GM18858 (cell line): ENCODE results near the gene TSPAN3.

ENCODE experiments used
- ATAC-seq: cut with Tn5 transposase; IDR thresholded peaks from one replicate; pipeline ENCODE4 v1.9.1; 2021; ENCODE audit not compliant: unreplicated experiment

TSPAN3 gene

DNA sequence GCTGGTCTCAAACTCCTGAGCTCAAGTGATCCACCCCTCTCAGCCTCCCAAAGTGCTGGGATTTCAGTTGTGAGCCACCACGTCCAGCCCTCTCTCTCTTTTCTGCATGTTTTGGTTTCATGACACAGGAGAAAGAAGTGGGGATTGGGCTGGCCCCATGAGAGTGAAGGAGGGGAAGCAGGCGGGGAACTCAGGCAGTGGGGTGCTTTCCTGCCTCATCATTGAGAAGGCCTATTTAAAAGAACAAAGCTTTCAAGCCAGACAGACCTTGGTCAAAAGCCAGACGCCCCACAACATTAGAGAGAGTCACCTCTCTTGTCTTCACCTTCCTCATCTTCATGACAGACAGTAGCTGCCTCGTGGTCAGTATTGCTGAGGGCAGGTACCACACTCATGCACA lies 60.1 kb downstream of the TSPAN3 start:
- ATAC-seq = no peak

DNA sequence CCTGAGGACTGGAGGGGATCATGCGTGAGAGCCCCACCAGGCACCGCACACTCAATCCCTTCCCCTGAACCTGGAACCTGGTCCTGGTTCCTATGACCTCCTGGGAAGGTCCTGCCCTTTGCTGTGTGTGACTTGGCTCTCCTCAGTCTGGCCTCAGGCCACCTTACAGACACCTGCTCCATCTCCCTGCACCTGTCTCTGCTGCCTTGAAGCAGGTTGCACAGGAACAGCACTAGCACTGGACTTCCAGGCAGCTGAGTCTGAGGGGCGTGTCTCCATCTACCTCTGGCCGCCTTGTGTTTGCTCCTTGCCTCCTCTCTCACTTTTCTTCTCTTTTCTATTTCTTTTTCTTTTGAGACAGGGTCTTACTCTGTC lies 60.6 kb downstream of the TSPAN3 start:
- ATAC-seq = no peak

DNA sequence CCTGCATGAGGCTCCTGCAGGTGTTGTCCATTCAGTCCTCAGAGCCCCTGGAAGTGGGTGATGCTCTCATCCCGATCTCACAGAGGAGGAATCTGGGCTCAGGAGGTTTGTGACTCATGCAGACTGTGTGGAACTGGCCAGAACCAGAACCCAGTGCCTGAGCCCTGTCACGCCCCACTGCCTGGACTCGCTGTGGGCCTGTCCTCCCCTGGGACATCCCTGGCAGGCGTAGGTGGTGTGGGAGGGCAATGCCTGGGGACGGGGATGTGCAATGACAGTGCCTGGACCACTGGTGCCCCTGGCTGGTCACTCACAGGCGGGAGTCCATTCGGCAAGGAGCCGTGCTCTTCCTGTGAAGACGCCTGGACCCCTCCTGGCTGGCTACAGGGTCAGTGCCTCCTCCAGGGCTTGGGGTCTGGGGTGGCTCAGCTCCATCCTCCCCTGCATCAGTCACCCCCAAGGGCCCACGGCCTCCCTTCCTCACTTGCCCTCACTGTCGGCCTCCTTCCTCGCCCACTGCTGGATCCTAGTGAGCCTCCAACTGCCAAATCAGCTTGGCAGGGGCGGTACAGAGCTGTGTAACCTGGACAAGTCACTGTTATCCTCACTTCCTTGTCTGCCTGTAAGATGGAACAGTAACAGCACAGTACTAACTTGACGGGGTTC lies 61.1 kb downstream of the TSPAN3 start:
- ATAC-seq = no peak

DNA sequence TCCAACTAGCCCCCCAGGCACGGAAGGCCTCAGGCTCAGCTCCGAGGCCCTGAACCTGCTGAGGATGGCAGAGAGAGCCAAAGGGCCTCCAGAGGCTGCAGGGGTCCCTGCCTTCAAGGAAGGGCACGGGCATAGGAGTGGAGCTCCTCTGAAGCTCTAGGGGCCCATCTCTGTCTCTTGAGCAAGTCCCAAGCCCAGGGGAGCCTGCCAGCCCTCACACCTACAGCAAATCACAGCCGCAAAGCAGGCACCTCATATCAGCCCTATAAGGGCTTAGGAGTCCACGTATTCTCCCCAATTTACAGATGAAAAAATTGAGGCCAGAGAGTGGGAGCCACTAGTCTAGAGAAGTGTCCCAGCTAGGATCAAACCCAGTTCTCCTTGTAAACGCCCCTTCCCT lies 61.7 kb downstream of the TSPAN3 start:
- no peak for ATAC-seq

DNA sequence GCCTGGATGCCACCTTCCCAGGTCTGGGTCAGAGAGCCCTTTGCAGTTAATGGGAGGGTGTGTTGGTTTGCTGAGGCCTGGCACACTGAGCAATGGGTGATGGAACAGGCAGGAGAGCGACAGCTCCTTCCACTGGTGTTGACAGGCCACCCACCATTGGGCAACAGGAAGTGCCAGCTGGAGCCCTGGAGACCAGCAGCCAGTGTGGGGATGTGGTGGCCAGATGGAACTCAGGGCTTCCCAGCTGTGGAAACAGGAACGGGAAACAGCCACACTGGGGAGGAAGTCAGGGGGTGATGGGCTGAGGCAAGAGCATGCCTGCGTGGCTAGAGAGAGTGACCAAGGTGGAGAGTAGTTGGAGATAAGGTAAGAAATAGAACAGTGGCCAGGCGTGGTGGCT lies 66.7 kb downstream of the TSPAN3 start:
- ATAC-seq = no peak

DNA sequence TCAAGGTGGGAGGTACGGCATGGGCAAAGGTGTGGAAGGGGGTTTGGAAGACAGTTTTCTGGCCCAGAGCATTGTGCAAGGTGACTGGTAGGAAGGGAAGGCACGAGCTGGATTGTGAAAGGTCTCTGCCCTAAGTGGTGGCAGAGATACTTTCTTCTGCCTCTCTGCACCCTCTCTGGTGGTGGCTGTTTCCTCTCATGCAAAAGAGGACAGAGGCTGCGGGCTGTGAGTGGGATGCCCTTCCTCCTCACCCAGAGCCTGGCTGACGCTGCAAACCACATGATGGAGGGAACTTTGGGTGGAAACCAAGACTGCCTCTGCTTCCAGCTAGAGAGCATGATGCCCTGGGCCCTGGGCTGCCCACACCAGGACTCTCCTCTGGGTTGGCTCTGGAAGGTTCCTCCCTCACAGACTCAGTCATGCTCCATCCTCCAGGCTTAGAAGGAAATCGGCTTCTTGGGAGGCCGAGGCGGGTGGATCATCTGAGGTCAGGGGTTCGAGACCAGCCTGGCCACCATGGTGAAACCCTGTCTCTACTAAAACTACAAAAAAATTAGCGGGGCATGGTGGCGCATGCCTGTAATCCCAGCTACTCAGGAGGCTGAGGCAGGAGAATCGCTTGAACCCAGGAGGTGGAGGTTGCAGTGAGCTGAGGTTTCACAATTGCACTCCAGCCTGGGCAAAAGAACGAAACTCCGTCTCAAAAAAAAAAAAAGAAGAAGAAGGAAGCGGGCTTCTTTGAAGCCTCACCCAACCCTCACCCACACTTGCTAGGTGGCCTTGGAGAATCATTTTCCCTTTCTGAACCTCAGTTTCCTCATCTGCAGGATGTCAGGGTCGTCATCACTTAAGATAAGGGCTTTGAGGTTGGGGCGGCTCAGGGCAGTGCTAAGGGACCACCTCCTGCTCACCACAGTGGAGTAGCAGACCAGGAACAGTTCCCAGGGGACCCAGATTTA lies 67.7 kb downstream of the TSPAN3 start:
- no peak for ATAC-seq

DNA sequence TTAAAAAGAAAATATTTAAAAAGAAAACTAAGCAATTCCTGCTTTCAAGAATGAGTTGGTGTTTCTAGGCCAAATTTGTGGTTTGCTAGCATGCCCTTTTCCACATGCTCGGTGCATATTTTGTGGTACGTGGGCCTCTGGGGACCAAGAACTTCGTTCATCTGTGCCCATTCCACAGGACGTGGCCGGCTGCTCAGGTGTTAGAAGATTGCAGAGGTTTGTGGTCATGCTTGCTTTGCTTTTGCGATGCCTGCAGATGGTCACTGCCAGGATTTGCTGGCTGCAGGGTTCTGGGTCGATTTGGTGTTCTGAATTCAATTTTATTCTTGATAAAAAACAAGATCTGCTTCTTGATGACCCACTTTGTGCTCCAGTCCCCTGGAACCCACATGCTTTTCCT lies 68.5 kb downstream of the TSPAN3 start:
- no peak for ATAC-seq

DNA sequence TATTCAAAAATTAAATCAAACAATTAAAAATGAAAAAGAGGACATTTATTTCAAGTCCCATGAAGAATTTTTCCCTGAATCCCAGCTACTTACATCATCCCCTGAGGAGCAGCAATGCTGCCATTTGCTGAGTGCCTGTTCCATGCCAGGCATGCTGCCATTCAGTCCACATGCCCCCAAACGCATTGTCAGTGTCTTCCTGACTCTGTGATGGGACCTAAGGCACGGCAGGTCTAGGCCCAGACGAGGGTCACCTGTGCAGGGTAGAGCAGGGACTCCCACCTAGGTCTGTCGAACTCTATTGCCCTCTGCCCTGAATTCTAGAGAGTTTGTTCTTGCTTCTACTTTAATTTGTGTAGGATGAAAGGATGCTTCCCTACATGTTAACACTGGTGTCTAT lies 68.9 kb downstream of the TSPAN3 start:
- no peak for ATAC-seq

DNA sequence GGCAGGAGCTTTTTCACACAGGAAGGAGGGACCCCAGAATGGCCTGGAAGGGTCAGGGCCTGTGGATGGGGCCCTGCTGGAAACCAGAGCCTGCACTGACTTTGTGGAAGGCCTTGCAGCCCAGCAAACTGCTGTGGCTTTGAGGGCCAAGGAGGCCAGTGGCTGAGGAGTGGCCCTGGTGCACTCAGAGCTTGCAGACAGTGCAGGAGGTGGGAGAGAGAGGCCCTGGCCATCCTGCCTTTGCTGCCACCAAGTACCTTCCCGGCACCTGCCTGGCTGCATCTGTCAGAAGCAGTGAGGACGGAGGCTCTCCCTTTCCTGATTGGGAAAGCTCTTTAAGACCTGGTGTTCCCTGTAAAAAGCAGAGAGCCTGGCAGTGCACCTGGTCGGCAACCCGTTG lies 69.6 kb downstream of the TSPAN3 start:
- no peak for ATAC-seq

DNA sequence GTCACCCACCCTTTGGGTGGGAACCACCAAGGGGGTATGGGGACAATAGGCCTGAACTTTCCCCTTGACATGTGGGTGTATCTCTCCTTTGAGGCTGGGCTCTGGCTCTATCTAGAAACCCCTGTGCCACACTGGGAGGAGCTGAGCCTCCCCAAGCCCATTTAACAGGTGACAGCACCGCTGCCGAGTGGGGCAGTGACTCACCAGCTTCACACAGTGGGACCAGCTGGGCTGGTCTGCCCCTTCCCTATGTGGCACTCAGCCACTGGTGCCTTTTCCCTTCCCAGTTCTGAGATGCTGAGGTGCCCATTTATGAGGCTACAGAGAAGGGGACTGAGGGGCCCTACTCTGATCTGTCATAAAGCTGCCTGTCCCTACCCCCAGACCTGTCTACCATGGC lies 70.9 kb downstream of the TSPAN3 start:
- no peak for ATAC-seq

DNA sequence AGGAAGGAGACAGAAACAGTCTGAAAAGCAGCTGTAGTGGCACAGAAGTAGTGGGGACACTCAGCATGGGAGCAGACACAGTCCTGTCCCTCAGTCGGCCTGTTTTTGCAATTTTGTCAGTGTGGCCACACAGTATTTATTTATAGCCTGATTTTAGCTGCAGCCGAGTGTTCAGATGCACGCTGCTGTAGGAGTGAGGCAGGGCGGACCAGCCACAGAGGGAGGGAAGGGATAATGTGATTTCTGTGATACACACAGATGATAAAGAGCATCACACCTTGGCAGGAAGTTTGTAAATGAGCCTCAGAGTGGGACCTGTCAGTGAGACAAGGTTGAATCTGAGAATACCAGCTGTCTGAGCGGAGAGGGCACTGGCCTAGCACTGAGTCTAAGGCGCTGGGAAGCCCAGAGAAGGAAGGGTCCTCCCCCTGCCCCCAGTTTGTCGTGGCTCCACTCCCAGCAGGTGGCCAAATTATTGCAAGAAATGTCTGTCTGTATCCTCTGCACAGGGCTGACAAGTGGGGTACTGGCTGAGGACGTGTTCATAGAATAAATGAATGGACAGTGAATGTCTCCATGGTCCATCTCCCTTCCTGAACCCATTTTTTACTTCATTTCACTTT lies 72.1 kb downstream of the TSPAN3 start:
- no peak for ATAC-seq

DNA sequence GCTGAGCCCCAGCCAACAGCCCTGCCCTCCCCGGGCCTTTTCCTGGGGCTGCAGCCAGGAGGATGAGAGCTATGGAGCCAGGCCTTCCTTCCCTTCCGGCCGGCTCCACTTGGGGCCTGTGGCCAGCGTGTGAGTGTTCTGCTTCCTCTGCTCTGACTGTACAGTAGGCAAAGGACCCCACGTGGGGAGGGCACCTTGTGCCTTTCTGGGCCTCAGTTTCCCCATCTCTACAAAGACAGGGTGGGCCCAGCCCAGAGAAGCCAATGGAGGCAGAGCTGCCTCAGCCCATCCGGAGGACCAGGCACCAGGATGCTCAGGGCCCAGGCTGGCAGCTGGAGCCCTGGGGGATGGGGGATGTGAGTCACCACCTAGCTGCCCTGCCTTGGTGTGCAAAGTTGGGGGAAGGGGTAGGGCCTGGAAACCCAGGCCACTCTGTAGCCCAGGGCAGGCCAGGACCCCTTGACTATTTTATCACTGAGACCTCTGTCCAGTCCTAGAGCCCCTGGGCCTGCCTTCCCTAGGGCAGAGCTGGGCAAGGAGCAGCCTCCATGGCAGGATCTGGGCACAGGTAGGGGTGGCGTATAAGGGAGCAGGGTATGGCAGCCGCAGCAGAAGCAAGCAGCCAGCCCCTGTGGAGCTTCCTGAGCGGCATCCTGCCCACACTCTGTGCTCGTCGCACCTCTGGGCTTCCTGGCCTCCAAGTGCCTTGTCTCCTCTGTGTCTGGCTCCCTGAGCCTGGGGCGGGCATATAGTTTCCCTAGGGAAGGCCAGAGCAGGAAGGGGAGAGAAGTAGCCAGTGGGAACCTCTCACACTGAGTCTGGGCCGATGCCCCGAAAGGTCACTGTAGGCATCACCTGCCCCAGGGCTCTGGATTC lies 74.1 kb downstream of the TSPAN3 start:
- ATAC-seq = no peak

DNA sequence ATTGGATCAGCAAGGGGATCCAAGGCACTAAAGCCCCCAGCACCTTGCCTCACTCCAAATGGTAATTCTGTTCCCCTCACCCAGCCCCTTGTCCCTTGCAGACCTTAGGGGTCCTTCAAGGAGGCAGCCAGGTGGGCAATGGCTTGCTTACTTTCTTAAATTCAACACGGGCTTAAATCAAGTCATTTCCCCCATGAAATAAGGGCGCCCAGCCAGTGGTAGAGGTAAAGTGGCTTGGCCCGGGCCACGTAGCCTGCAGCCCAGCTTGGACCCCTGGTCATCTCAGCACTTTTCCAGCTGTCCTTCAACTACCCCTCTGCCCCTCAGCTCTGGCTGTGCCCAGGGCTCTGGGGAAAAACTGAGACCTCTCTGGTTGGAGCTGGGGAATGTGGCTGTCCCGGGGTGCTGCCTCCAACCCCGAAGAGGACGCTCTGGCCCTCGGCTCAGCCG lies 74.8 kb downstream of the TSPAN3 start:
- ATAC-seq = no peak

DNA sequence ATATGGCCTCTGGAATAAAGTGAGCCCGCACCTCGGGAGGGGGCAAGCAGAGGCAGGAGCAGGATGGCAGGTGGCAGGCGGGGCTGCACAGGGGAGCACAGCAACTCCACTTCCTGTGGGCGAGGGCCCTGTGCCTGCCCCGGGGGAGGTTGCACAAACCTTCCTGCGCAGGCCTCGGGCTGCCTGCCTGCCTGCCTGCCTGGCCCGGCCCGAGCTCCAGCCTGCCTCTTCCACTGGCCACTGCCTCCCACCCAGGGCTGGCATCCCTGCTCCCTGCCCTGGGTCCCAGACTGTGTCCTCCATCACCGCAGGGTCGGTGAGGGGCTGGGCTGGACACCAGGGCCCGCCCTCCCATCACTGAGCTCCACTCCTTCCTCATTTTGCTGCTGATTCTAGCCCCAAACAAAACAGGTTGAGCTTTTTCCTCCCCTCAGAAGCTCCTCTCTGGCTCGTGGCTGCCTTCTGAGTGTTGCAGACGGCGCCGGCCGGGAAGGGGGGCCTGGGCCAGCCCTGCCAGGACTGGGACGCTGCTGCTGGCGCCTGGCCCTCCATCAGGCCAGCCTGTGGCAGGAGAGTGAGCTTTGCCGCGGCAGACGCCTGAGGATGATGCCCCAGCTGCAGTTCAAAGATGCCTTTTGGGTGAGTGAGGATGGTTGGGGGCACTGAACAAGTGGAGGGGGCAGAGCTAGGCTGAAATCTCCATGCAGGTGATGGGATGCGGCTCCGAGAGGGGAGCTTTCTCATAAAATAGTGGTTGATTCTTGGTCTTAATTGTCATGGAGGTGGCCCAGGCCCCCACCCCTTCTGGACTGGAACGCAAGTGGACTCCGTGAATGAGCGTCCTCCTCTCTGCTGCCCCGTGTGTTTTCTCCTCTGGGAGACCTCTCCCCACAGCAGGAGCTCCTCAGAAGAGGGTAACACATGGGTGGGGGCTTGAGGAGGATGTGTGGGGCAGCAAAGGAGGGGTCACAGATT lies 75.7 kb downstream of the TSPAN3 start, which contains the start of gene PSTPIP1:
Gene PSTPIP1, plus strand, starts transcription at position 156 of the 975 bp plus-strand sequence. Its CDS starts 448 bp downstream, at position 604.
- ATAC-seq = no peak

DNA sequence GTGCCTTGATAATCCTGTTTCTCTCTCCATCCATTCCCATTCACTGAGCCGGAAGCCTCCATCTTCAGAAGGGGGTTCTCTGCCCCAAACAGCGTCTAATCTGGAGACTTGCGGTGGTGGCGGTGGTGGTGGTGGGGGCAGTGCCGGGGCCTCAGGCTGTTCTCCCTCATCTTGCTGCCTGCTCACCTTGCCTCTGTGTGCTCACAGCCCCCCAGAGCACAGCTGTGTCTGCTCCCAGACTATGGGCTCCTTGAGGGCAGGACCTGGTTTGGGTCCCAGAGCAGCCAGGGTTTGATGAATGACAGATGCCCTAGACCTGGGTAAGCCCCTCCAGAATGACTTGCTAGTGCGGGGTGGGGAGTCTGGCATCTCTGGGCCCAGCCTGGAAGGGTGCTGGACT lies 76.4 kb downstream of the TSPAN3 start:
- no peak for ATAC-seq

DNA sequence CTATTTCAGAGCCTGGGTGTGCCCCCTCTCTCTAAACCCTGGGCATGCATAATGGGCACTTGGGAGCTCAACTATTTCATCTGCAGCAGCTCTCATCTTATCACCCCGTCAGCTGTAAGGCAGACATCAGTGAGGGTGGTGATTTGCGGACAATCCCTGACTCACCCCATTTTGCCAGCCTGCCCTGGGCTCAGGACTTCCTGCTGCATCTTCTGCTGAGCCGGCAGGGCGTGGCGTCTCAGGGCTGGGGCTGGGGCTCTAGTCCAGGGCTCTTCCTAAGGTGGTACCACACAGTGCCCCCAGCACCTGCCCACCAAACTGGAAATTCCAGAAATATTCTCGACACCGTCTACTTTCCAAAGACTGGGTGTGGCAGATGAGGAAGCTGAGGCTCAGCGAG lies 76.9 kb downstream of the TSPAN3 start:
- ATAC-seq = no peak

DNA sequence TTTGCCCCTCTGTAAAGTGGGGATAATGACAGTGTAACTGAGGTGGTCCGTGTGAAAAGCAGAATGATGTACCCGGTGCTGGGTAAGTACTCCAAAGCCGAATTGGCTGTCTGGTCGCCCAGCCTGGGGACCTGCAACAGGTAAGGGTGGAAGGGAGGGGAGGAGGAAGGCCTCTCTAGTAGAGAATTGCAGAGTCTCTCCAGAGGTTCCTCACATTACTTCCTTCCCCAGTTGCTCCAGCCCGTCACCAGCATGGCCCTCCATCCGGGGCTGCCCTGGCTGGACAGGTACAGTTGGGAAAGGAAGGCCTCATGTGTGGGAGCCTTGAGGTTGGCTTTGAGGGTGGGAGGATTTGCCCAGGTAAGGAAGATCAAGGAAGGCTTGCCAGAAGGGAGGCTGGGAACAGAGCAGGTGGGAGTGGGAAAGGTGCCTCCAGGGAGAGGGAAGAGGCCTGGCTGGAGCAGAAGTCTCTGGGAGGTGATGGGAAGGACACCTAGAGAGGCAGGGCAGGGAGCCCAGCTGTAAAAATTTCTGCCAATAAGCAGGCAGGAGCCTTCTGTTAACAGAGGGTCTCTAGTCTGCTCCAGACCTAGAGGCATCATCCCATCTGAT lies 77.7 kb downstream of the TSPAN3 start:
- no peak for ATAC-seq

DNA sequence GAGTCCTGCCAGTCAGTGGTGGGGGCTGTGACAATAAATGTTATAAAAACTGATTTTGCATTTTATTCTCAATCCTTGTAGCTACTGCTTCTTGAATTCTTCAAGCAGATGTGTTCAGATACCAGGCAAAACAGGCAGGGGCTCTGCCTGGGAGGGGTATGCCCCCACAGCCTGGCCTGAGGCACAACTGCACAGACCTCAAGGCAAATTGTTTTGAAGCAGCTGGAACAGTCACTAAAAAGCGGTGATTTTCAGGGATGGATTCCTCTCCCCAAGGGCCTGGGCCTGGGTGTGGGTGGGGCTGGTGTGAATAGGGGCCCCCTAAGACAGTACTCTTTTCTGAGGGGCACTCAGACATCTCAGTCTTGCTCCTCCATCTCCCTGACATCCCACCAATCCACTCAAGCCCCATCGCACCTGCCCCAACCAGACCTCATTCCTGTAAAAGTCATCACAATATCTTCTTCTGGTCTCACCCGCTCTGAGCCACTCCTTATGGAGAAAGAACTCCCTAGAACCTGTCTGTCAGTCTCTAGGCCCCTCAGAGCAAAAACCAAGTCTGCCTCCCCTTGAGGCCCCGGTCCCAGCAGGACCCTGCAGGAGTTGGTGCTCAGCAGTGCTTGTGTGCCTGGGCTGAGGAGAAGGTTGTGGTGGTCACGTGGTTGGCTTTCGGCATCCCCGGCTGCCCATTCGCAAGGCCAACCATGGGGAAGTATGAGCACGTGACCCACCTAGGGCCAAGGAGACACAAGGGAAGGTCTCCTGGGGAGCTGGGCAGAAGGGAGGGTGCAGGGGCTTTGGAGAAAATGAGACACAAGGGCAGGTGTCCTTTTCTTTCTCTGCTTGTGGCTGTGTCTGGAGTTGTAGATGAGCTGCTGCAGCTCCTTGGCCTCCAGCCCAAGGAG lies 78.9 kb downstream of the TSPAN3 start:
- ATAC-seq = no peak
